Testis (tissue), 2 donors: ENCODE data around the gene GZMH.

Experiments used
- CTCF ChIP-seq, 3 experiments: fragments of 450-650 bp in 2 of 3; fragments of 200-600 bp in 1 of 3; sonication (generic) in 1 of 3; IDR thresholded peaks; one replicate each; pipeline ENCODE4 v1.5.1; 2016 to 2019; ENCODE audit warnings: antibody characterized with exemption in 3 of 3, mild to moderate bottlenecking in 2 of 3, moderate library complexity in 1 of 3
- POLR2A ChIP-seq: fragments of 450-650 bp; IDR thresholded peaks from one replicate; pipeline ENCODE4 v1.6.1; 2017; ENCODE audit warnings: antibody characterized with exemption, mild to moderate bottlenecking, moderate library complexity

DNA sequence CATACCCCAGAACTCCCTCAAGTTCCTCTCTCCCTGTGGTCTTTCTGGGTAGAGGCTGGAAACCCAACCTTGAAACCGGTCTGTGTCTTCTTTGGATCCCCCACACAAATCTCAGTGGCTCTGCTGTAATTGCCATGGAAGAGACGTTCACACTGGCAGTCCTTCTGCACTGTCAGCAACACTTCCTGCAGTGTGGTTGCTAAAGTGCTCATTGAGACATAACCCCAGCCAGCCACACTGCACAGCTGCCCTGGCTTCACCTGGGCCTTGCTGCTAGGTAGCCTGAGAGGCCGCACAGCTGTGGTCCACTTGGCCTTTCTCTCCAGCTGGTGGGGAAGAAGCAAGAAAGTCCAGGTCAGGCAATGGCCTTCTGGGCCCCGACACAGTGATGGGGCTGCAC, 2.4 kb downstream of the GZMH start:
- TF ChIP-seq CTCF (IDR thresholded peaks at IDR 0.05) (no peak), POLR2A (no peak)
